ENCODE results near the gene OCLN. TPM values are rescaled to one million over a fixed set of nuclear protein-coding genes. Genes with fewer than 3 reads are reported as not detected.

The OCLN gene
- polyA plus RNA-seq, 4 donors = 7.8 to 134 (median 12.3) TPM

DNA sequence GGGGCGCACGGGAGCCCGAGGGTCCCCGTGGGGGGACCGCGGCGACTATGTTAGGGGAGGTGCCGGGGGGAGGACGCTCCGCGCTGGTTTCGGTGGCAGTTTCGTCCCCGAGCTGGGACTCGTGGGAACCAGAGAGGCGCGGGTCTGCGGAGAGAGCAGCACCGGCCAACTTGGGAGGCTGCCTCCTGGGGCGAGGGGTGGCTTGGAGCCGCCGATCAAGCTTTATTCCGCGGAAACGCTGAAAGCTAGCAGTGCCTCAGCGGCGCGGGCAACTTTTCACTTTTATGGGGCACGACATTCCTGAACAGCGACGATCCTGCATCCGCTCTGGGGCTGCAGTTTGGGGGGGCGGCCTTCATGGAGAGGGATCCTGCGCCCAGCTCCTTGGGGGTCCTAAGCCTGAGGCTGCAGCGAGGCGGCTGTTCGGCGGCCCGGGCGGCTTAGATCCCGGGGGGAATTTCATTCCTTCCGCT lies 369 bp downstream of the OCLN start:
- Histone ChIP-seq H3K4me1 (ENCODE audit: control insufficient read depth in 3 of 3, insufficient read depth in 2 of 3, low read depth in 1 of 3, low read length in 2 of 3) (peaks cover 0 to 25% (median 2%) of the 10 kb centered on the region in 3 donors), H3K27ac (ENCODE audit: low read depth in 1 of 3, low read length in 2 of 3) (peak overlapping the region; percentile 89 to 98 (median 95)), H3K9me3 (ENCODE audit: control insufficient read depth in 2 of 2, insufficient read depth in 1 of 2, low read depth in 1 of 2, low read length in 1 of 2) (no peaks in the 10 kb centered on the region), H3K4me3 (ENCODE audit: low read depth in 1 of 3, low read length in 3 of 3) (peak overlapping the region; percentile 64 to 92 (median 79)), H3K27me3 (ENCODE audit: control insufficient read depth in 3 of 3, insufficient read depth in 3 of 3, low read length in 3 of 3) (peaks cover 0 to 11% (median 2%) of the 10 kb centered on the region in 3 donors), H3K36me3 (ENCODE audit: control insufficient read depth in 3 of 3, insufficient read depth in 2 of 3, low read depth in 1 of 3, low read length in 3 of 3) (no peaks in the 10 kb centered on the region)
- 1% methylated on average over 37 to 42 of the region's 42 CpGs for WGBS, 3 donors
- DNase-seq = no peak
- no peak for FAIRE-seq

DNA sequence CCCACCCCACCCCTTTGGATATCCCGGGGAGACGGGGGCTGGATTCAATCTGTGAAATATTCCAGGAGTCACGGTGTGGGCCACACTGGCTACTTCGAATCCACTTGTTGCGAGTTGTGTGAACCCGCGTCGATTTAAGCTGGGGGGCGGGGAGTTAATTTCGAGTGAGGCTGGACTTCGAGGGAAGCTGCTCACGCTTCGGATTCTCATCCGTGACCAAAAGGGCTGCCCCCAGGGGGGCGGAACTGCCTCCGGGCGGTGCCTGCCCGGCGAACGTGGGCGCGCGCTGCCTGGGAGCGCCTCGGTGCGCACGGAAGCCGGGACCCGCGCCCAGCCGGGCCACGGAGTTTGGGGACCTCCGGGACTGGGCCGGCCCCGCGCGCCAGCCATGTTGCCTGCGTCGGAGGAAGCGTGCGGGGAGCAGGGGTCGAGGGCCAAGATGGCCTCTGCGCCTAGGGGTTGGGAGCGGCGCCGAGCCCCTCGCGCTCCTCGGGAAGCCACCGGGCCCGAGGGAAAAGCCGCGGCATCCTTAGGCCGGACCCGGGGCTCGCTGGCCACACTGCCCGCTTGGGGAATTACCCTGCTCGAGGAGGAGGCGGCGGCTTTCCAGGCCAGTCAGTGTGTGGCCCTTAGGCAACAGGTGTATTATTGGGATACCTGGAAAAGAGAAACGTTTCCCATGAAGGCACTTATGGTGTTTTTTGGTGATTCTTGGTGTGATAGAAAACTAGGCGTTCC lies 975 bp downstream of the OCLN start:
- FAIRE-seq (no peak), DNase-seq (peak; percentile 59 to 82)
- 1 to 2% (median 1%) methylated on average over 43 to 62 of the region's 62 CpGs for WGBS, 3 donors
- Histone ChIP-seq H3K4me1 (ENCODE audit: control insufficient read depth in 3 of 3, insufficient read depth in 2 of 3, low read depth in 1 of 3, low read length in 2 of 3) (peaks cover 0 to 27% (median 2%) of the 10 kb centered on the region in 3 donors), H3K27ac (ENCODE audit: low read depth in 1 of 3, low read length in 2 of 3) (peak overlapping the region; percentile 89 to 98 (median 95)), H3K4me3 (ENCODE audit: low read depth in 1 of 3, low read length in 3 of 3) (peak overlapping the region; percentile 64 to 92 (median 79)), H3K36me3 (ENCODE audit: control insufficient read depth in 3 of 3, insufficient read depth in 2 of 3, low read depth in 1 of 3, low read length in 3 of 3) (peaks cover 0 to under 1% (median 0%) of the 10 kb centered on the region in 3 donors), H3K9me3 (ENCODE audit: control insufficient read depth in 2 of 2, insufficient read depth in 1 of 2, low read depth in 1 of 2, low read length in 1 of 2) (no peaks in the 10 kb centered on the region), H3K27me3 (ENCODE audit: control insufficient read depth in 3 of 3, insufficient read depth in 3 of 3, low read length in 3 of 3) (peaks cover 0 to 11% (median 2%) of the 10 kb centered on the region in 3 donors)

DNA sequence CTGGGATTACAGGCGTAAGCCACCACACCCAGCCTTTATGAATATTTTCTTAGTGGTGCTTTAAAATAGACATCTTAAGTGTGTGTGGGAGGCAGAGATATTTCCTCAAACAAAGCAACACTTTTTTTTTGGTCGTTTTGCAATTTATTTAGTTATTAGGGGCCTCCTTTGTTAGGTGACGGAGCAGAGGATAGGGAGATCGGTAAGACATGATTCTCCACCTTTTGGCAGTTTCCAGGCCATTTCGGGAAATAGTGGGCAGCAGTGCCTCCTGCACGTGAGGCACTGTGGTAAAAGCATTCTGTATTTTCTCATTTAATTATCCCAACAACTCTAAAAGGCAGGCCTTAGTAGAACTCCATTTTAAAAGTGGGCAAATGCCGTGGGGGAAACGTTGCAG lies 1.9 kb downstream of the OCLN start:
- Histone ChIP-seq H3K4me1 (ENCODE audit: control insufficient read depth in 3 of 3, insufficient read depth in 2 of 3, low read depth in 1 of 3, low read length in 2 of 3) (peaks cover 0 to 19% (median 2%) of the 10 kb centered on the region in 3 donors), H3K27ac (ENCODE audit: low read depth in 1 of 3, low read length in 2 of 3) (peak overlapping the region in 2 of 3 donors; percentile 24 to 95), H3K9me3 (ENCODE audit: control insufficient read depth in 2 of 2, insufficient read depth in 1 of 2, low read depth in 1 of 2, low read length in 1 of 2) (no peaks in the 10 kb centered on the region), H3K4me3 (ENCODE audit: low read depth in 1 of 3, low read length in 3 of 3) (peak overlapping the region in 2 of 3 donors; percentile 79 to 92), H3K36me3 (ENCODE audit: control insufficient read depth in 3 of 3, insufficient read depth in 2 of 3, low read depth in 1 of 3, low read length in 3 of 3) (peaks cover 0 to 2% (median 0%) of the 10 kb centered on the region in 3 donors), H3K27me3 (ENCODE audit: control insufficient read depth in 3 of 3, insufficient read depth in 3 of 3, low read length in 3 of 3) (peaks cover 0 to 11% (median 2%) of the 10 kb centered on the region in 3 donors)
- FAIRE-seq (no peak), DNase-seq (peak in 1 of 2 donors; percentile 60)
- WGBS, 3 donors = 20 to 55% (median 40%) methylated on average over 8 of the region's 8 CpGs

DNA sequence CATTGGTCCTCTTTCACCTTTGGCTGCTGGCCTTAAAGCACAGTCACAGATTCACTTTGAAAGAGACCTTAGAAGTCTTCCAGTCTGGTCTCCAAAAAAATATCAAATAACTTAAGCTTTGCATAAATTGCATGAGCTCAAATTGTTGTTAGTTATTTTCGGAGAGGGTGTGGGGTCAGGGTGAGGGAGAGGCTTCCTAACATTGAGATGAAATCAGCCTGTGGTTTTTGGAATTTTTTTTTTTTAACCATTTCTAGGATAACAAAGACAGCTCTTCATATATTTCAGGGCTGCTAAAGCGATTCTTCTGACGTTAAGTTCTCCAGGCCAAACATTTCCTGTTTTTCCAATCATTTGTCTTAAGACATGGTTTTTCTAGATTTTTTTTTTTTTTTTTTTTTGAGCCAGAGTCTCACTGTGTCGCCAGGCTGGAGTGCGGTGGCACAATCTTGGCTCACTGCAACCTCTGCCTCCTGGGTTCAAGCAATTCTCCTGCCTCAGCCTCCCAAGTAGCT lies 4.5 kb downstream of the OCLN start:
- WGBS, 3 donors = 68 to 76% (median 69%) methylated on average over 5 of the region's 5 CpGs
- peaks cover 0 to 11% (median 2%) of the 10 kb centered on the region in 3 donors for H3K27me3 ChIP-seq (ENCODE audit: control insufficient read depth in 3 of 3, insufficient read depth in 3 of 3, low read length in 3 of 3)
- DNase-seq (no peak), FAIRE-seq (no peak)
- no peaks in the 10 kb centered on the region for H3K9me3 ChIP-seq (ENCODE audit: control insufficient read depth in 2 of 2, insufficient read depth in 1 of 2, low read depth in 1 of 2, low read length in 1 of 2)
- no peak overlapping the region for H3K4me3 ChIP-seq (ENCODE audit: low read depth in 1 of 3, low read length in 3 of 3)
- H3K4me1 ChIP-seq (ENCODE audit: control insufficient read depth in 3 of 3, insufficient read depth in 2 of 3, low read depth in 1 of 3, low read length in 2 of 3) = peaks cover 0 to 22% (median 2%) of the 10 kb centered on the region in 3 donors
- peaks cover 0 to 2% (median 0%) of the 10 kb centered on the region in 3 donors for H3K36me3 ChIP-seq (ENCODE audit: control insufficient read depth in 3 of 3, insufficient read depth in 2 of 3, low read depth in 1 of 3, low read length in 3 of 3)
- peak overlapping the region in 2 of 3 donors; percentile 45 to 46 for H3K27ac ChIP-seq (ENCODE audit: low read depth in 1 of 3, low read length in 2 of 3)

DNA sequence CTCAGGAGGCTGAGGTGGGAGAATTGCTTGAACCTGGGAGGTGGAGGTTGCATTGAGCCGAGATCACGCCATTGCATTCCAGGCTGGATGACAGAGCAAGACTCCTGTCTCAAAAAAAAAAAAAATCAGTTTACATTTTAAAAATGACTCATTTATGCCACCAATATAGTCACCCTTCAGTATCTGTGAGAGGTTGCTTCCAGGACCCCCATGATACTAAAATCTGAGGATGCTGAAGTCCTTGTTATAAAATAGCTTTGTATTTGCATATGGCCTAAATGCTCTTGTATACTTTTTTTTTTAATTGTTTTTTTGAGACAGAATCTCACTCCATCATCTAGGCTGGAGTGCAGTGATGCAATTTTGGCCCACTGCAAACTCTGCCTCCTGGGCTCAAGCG lies 5.8 kb downstream of the OCLN start:
- H3K4me3 ChIP-seq (ENCODE audit: low read depth in 1 of 3, low read length in 3 of 3) = no peak overlapping the region
- H3K4me1 ChIP-seq (ENCODE audit: control insufficient read depth in 3 of 3, insufficient read depth in 2 of 3, low read depth in 1 of 3, low read length in 2 of 3) = peaks cover 2 to 34% (median 2%) of the 10 kb centered on the region in 3 donors
- H3K36me3 ChIP-seq (ENCODE audit: control insufficient read depth in 3 of 3, insufficient read depth in 2 of 3, low read depth in 1 of 3, low read length in 3 of 3) = peaks cover 0 to 4% (median 0%) of the 10 kb centered on the region in 3 donors
- FAIRE-seq (no peak), DNase-seq (no peak)
- H3K9me3 ChIP-seq (ENCODE audit: control insufficient read depth in 2 of 2, insufficient read depth in 1 of 2, low read depth in 1 of 2, low read length in 1 of 2) = no peaks in the 10 kb centered on the region
- peaks cover 0 to 2% (median 0%) of the 10 kb centered on the region in 3 donors for H3K27me3 ChIP-seq (ENCODE audit: control insufficient read depth in 3 of 3, insufficient read depth in 3 of 3, low read length in 3 of 3)
- H3K27ac ChIP-seq (ENCODE audit: low read depth in 1 of 3, low read length in 2 of 3) = peak overlapping the region in 1 of 3 donors; percentile 9
- WGBS, 3 donors = 88 to 92% (median 91%) methylated on average over 3 of the region's 3 CpGs

DNA sequence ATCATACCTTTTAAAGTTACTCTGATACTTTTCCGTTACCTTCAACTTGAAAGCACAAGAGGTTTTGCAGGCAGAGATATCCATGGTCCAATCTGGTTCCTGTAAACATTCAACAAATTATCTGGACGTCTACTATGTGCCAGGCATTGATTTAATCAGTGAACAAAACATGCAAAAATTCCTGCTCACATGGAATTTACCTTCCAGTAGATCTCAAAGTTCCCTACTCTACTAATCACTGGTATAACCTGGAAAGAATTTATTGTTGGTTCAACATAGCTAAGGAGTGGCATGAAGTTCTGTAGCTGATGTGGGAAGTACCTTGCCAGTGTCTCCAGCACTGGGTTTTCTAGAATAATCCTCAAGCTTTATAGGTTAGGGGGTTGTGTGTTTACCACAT lies 9.8 kb downstream of the OCLN start:
- 21 to 43% (median 27%) methylated on average over 2 of the region's 2 CpGs for WGBS, 3 donors
- DNase-seq (peak; percentile 58 to 66), FAIRE-seq (no peak)
- H3K27ac ChIP-seq (ENCODE audit: low read depth in 1 of 3, low read length in 2 of 3) = peak overlapping the region; percentile 11 to 87 (median 64)
- no peaks in the 10 kb centered on the region for H3K9me3 ChIP-seq (ENCODE audit: control insufficient read depth in 2 of 2, insufficient read depth in 1 of 2, low read depth in 1 of 2, low read length in 1 of 2)
- H3K4me1 ChIP-seq (ENCODE audit: control insufficient read depth in 3 of 3, insufficient read depth in 2 of 3, low read depth in 1 of 3, low read length in 2 of 3) = peaks cover 0 to 32% (median 2%) of the 10 kb centered on the region in 3 donors
- H3K36me3 ChIP-seq (ENCODE audit: control insufficient read depth in 3 of 3, insufficient read depth in 2 of 3, low read depth in 1 of 3, low read length in 3 of 3) = peaks cover 0 to 28% (median 10%) of the 10 kb centered on the region in 3 donors
- no peak overlapping the region for H3K4me3 ChIP-seq (ENCODE audit: low read depth in 1 of 3, low read length in 3 of 3)
- H3K27me3 ChIP-seq (ENCODE audit: control insufficient read depth in 3 of 3, insufficient read depth in 3 of 3, low read length in 3 of 3) = no peaks in the 10 kb centered on the region

DNA sequence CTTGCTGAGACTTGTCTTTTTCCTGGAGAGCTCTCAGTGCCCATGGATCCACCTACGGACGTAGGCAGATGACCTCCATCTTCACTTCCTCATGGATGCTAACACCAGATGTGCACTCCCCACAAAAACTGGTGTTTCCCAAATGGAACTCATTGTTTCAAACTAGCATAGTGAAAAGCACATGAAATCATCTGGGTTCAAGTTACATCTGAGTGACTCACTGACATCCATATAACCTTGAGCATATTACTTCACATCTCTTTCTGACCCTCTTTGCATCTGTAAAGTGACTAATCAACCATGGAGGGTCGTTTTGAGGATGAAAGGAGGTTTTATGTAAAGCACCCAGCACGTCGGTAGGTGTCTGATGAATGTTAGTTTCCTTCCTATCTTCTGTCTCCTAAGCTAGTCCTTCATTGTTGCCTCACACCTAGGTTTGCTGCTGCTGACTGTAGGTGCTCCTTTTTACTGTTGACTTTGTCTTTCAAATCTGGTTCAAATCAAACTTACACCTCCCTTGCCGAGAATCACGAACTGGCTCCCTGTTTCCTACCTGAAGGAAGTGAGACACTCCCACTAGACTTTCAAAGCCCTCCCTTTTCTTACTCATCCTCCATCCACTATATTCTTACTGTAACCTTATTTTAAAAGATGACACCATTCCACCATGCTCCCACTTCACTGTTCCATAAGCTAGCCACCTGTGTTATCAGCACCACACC lies 10.3 kb downstream of the OCLN start:
- FAIRE-seq (no peak), DNase-seq (no peak)
- 55 to 64% (median 63%) methylated on average over 7 of the region's 7 CpGs for WGBS, 3 donors

DNA sequence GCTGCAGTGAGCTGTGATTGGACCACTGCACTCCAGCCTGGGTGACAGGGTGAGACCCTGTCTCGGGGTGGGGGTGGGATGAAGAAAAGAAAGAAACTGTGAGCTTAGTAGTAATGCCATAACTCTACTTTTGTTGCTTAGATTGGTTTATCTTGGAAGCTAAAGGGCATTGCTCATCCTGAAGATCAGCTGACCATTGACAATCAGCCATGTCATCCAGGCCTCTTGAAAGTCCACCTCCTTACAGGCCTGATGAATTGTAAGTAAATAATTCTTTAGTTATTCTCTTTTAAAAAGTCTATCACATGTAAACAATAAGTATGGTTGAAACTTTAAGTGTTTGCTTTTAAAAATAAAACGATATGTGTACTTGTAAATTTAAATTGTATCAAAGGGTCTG lies 11.4 kb downstream of the OCLN start:
- Histone ChIP-seq H3K27me3 (ENCODE audit: control insufficient read depth in 3 of 3, insufficient read depth in 3 of 3, low read length in 3 of 3) (no peaks in the 10 kb centered on the region), H3K36me3 (ENCODE audit: control insufficient read depth in 3 of 3, insufficient read depth in 2 of 3, low read depth in 1 of 3, low read length in 3 of 3) (peaks cover 0 to 34% (median 10%) of the 10 kb centered on the region in 3 donors), H3K4me3 (ENCODE audit: low read depth in 1 of 3, low read length in 3 of 3) (no peak overlapping the region), H3K9me3 (ENCODE audit: control insufficient read depth in 2 of 2, insufficient read depth in 1 of 2, low read depth in 1 of 2, low read length in 1 of 2) (no peaks in the 10 kb centered on the region), H3K27ac (ENCODE audit: low read depth in 1 of 3, low read length in 2 of 3) (peak overlapping the region in 1 of 3 donors; percentile 49), H3K4me1 (ENCODE audit: control insufficient read depth in 3 of 3, insufficient read depth in 2 of 3, low read depth in 1 of 3, low read length in 2 of 3) (peaks cover 0 to 30% (median 2%) of the 10 kb centered on the region in 3 donors)
- FAIRE-seq = no peak
- peak in 1 of 2 donors; percentile 8 for DNase-seq
- 78 to 85% (median 84%) methylated on average over 2 of the region's 2 CpGs for WGBS, 3 donors

More for the DNA sequence above, 10.3 kb downstream of the OCLN start:
- H3K9me3 ChIP-seq (ENCODE audit: control insufficient read depth in 2 of 2, insufficient read depth in 1 of 2, low read depth in 1 of 2, low read length in 1 of 2) = no peaks in the 10 kb centered on the region
- H3K36me3 ChIP-seq (ENCODE audit: control insufficient read depth in 3 of 3, insufficient read depth in 2 of 3, low read depth in 1 of 3, low read length in 3 of 3) = peaks cover 0 to 33% (median 10%) of the 10 kb centered on the region in 3 donors
- peaks cover 0 to 32% (median 2%) of the 10 kb centered on the region in 3 donors for H3K4me1 ChIP-seq (ENCODE audit: control insufficient read depth in 3 of 3, insufficient read depth in 2 of 3, low read depth in 1 of 3, low read length in 2 of 3)
- no peaks in the 10 kb centered on the region for H3K27me3 ChIP-seq (ENCODE audit: control insufficient read depth in 3 of 3, insufficient read depth in 3 of 3, low read length in 3 of 3)
- H3K4me3 ChIP-seq (ENCODE audit: low read depth in 1 of 3, low read length in 3 of 3) = no peak overlapping the region
- H3K27ac ChIP-seq (ENCODE audit: low read depth in 1 of 3, low read length in 2 of 3) = peak overlapping the region; percentile 11 to 87 (median 64)
